HepG2 (cell line): ENCODE measurements around the gene SLAIN2. TPM values are rescaled to one million over a fixed set of nuclear protein-coding genes. Genes with fewer than 3 reads are reported as not detected.

Experiments
- ATAC-seq: fragments of 200-7000 bp; cut with Tn5 transposase; 3 replicates; pipeline ENCODE4 v1.9.1; 2020; ENCODE audit warnings: mild to moderate bottlenecking, moderate library complexity
- BruUV-seq: library from RNA; stranded (reverse); fragments of 400-500 nt; replicated peaks from 2 replicates; lab custom pipeline; 2021; lab: Mats Ljungman, UMichigan
- CTCF ChIA-PET: fragments of 300-600 bp; formaldehyde crosslinking; extraction: SDS; loops from one replicate; lab custom pipeline; 2021; ENCODE audit warnings: low total read pairs, inconsistent platforms, low intra/inter-chr PET ratio; lab: Yijun Ruan, JAX
- POLR2A ChIA-PET: fragments of 350-600 bp; sonication (Branson Sonifier 250); formaldehyde crosslinking; loops from one replicate; lab custom pipeline; 2020; ENCODE audit warnings: antibody characterized with exemption, inconsistent platforms; lab: Yijun Ruan, JAX
- DNase-seq: peaks from one replicate; pipeline ENCODE4 v3.0.0-alpha.2; 2015; ENCODE audit warnings: low spot score
- FAIRE-seq: peaks from 3 replicates; lab custom pipeline; 2011; peaks lifted over from hg19 to GRCh38; lab: Jason Lieb, UNC
- H2AFZ ChIP-seq: one replicate; pipeline ENCODE4 v1.6.1; 2011; ENCODE audit warnings: low read length, inconsistent platforms
- H3K27ac ChIP-seq: fragments of 300-600 bp; 3 replicates; pipeline ENCODE4 v1.8.0; 2011; ENCODE audit warnings: mixed run types, mild to moderate bottlenecking, mixed read lengths, low read length, inconsistent platforms; ENCODE audit not compliant: insufficient read depth; ENCODE audit errors: extremely low read length
- H3K27me3 ChIP-seq, 2 experiments: fragments of 200-600 bp in 1 of 2; 2 replicates in 1 of 2; 3 replicates in 1 of 2; pipeline versions ENCODE4 v1.6.0 to v1.8.0; 2011; ENCODE audit warnings: low read length in 2 of 2, mild to moderate bottlenecking in 2 of 2, moderate library complexity in 2 of 2, inconsistent platforms in 1 of 2; ENCODE audit not compliant: insufficient read depth in 2 of 2, control insufficient read depth in 1 of 2
- H3K36me3 ChIP-seq, 2 experiments: fragments of 200-600 bp in 1 of 2; replicated peaks in 1 of 2; 2 replicates in 1 of 2; 3 replicates in 1 of 2; pipeline versions ENCODE4 v1.5.1 to v1.8.0; 2011; ENCODE audit warnings: low read length in 2 of 2, inconsistent platforms in 1 of 2; ENCODE audit not compliant: insufficient read depth in 2 of 2, control insufficient read depth in 1 of 2
- H3K4me1 ChIP-seq: 2 replicates; pipeline ENCODE4 v1.5.1; 2012; ENCODE audit warnings: low read length, inconsistent platforms; ENCODE audit not compliant: insufficient read depth
- H3K4me2 ChIP-seq: 2 replicates; pipeline ENCODE4 v1.6.0; 2011; ENCODE audit warnings: low read depth, low read length, inconsistent platforms
- H3K4me3 ChIP-seq, 3 experiments: fragments of 200-600 bp in 1 of 3; sonication (generic), shearing (Covaris generic) in 1 of 3; replicated peaks in 1 of 3; 2 replicates each; pipeline ENCODE4 v1.5.1; 2011 to 2016; ENCODE audit warnings: low read length in 3 of 3, inconsistent platforms in 2 of 3, low read depth in 2 of 3, mild to moderate bottlenecking in 2 of 3, control low read depth in 1 of 3, mixed read lengths in 1 of 3; ENCODE audit not compliant: insufficient read depth in 1 of 3
- H3K79me2 ChIP-seq: one replicate; pipeline ENCODE4 v1.6.1; 2011; ENCODE audit warnings: low read length, inconsistent platforms; ENCODE audit not compliant: insufficient read depth
- H3K9ac ChIP-seq: 2 replicates; pipeline ENCODE4 v1.6.0; 2011; ENCODE audit warnings: mild to moderate bottlenecking, low read depth, low read length, inconsistent platforms; ENCODE audit not compliant: insufficient read depth
- H3K9me3 ChIP-seq: 2 replicates; pipeline ENCODE4 v1.5.1; 2012; ENCODE audit warnings: mild to moderate bottlenecking, low read length
- H4K20me1 ChIP-seq: 2 replicates; pipeline ENCODE4 v1.6.0; 2011; ENCODE audit warnings: inconsistent platforms, mild to moderate bottlenecking, low read length, moderate library complexity; ENCODE audit not compliant: insufficient read depth
- GATAD1 ChIP-seq: IDR thresholded peaks from 2 replicates; pipeline ENCODE4 v1.6.1; 2016; ENCODE audit warnings: missing genetic modification reagents, missing compliant biosample characterization
- GMEB1 ChIP-seq: sonication (generic); formaldehyde crosslinking; IDR thresholded peaks from 2 replicates; pipeline ENCODE4 v1.5.1; 2020; ENCODE audit warnings: missing genetic modification reagents, mild to moderate bottlenecking, borderline replicate concordance
- HNF4G ChIP-seq, 2 experiments: sonication (generic) in 1 of 2; formaldehyde crosslinking in 1 of 2; IDR thresholded peaks; 2 replicates each; pipeline versions ENCODE4 v1.4.0 to v1.6.1; 2011 to 2020; ENCODE audit warnings: borderline replicate concordance in 2 of 2, low read depth in 2 of 2, mild to moderate bottlenecking in 2 of 2, low read length in 1 of 2, missing genetic modification reagents in 1 of 2, moderate library complexity in 1 of 2
- IRX3 ChIP-seq: sonication (generic); formaldehyde crosslinking; IDR thresholded peaks from 2 replicates; pipeline ENCODE4 v1.8.1; 2023; ENCODE audit warnings: mild to moderate bottlenecking, low read depth, missing genetic modification reagents, borderline replicate concordance
- ISL2 ChIP-seq: sonication (generic); formaldehyde crosslinking; IDR thresholded peaks from 2 replicates; pipeline ENCODE4 v1.5.0; 2020; ENCODE audit warnings: missing genetic modification reagents
- KDM5B ChIP-seq: sonication (generic); formaldehyde crosslinking; IDR thresholded peaks from 2 replicates; pipeline ENCODE4 v1.4.0; 2020; ENCODE audit warnings: missing genetic modification reagents, mild to moderate bottlenecking, borderline replicate concordance
- KLF11 ChIP-seq: IDR thresholded peaks from 2 replicates; pipeline ENCODE4 v1.6.1; 2016; ENCODE audit warnings: missing compliant biosample characterization
- LRRFIP1 ChIP-seq: sonication (generic); formaldehyde crosslinking; conservative IDR thresholded peaks from 2 replicates; pipeline ENCODE4 v1.4.0; 2020; ENCODE audit warnings: missing genetic modification reagents
- PLRG1 ChIP-seq: fragments of 450-650 bp; conservative IDR thresholded peaks from 2 replicates; pipeline ENCODE4 v1.6.1; 2016
- SMARCC2 ChIP-seq: fragments of 450-650 bp; IDR thresholded peaks from 2 replicates; pipeline ENCODE4 v1.6.1; 2017; ENCODE audit warnings: antibody characterized with exemption, mild to moderate bottlenecking
- SOX5 ChIP-seq: IDR thresholded peaks from 2 replicates; pipeline ENCODE4 v1.6.1; 2016; ENCODE audit warnings: borderline replicate concordance
- TCF7 ChIP-seq: sonication (generic); IDR thresholded peaks from 2 replicates; pipeline ENCODE4 v1.6.1; 2016; ENCODE audit warnings: antibody characterized with exemption, low read depth
- ZNF383 ChIP-seq: sonication (generic); formaldehyde crosslinking; IDR thresholded peaks from 2 replicates; pipeline ENCODE4 v1.4.0; 2020; ENCODE audit warnings: missing genetic modification reagents, mild to moderate bottlenecking, borderline replicate concordance
- ZNF501 ChIP-seq: sonication (generic); formaldehyde crosslinking; IDR thresholded peaks from 2 replicates; pipeline ENCODE4 v1.5.1; 2020; ENCODE audit warnings: mild to moderate bottlenecking, moderate library complexity, missing genetic modification reagents
- ZNF792 ChIP-seq: IDR thresholded peaks from 2 replicates; pipeline ENCODE4 v1.6.1; 2016
- WGBS: methylation state at CpG from one replicate; pipeline ENCODE4 v1.1.6; 2017; ENCODE audit warnings: low lambda C conversion rate; 5-methylcytosine and 5-hydroxymethylcytosine counted together
- in situ Hi-C: cut with HindIII; loops from 2 replicates; pipeline ENCODE4 v1.10.0; 2017; ENCODE audit warnings: low pct_unique_long_range_greater_than_20kb; ENCODE audit not compliant: extremely low pct_ligation_motif_present
- intact Hi-C: fragments of 100-400 bp; cut with micrococcal nuclease; formaldehyde crosslinking; loops from one replicate; pipeline ENCODE4 v1.10.0; 2022; ENCODE audit not compliant: unreplicated experiment
- polyA plus RNA-seq, 8 experiments: library from polyadenylated mRNA; depleted of rRNA in 3 of 8; stranded (reverse) in 7 of 8; unstranded in 1 of 8; fragments of >200 nt; fragmentation: Illumina TruSeq in 4 of 8; extraction: Trizol in 4 of 8; gene quantifications; 2 replicates each; pipeline versions ENCODE4 v1.2.1 to v1.2.3, GENCODE V29; 2011 to 2016; ENCODE audit warnings: low read depth in 4 of 8, missing spikeins in 1 of 8, mixed read lengths in 1 of 8; ENCODE audit not compliant: insufficient read depth in 1 of 8
- total RNA-seq, 5 experiments: library from RNA; depleted of rRNA; stranded (reverse); fragments of >200 nt; fragmentation: Illumina TruSeq; extraction: Trizol; gene quantifications; 2 replicates each; pipeline ENCODE4 v1.2.3, GENCODE V29; 2016; ENCODE audit warnings: low read depth in 1 of 5

SLAIN2 gene
- total and polyA plus RNA-seq, 2 of the 13 experiments (the other 11 are each of a cell fraction or from before 2014, with no cell fraction given), result 20.7 to 22.5 TPM

GRCh38 chr4:48297256-48297846, 44.0 kb upstream of the SLAIN2 start:
- in situ Hi-C loops, result no loop called here
- TF ChIP-seq SMARCC2, result no peak
- TF ChIP-seq ZNF383, result no peak
- TF ChIP-seq ISL2 (CRISPR knock-in tag), result no peak
- no peak for TF ChIP-seq ZNF501 (CRISPR knock-in tag)
- TF ChIP-seq TCF7, result no peak
- no peak for TF ChIP-seq LRRFIP1 (CRISPR knock-in tag)
- TF ChIP-seq GATAD1, result no peak
- no peak for TF ChIP-seq PLRG1
- no peak for TF ChIP-seq KLF11 (CRISPR knock-in tag)
- no peak for TF ChIP-seq KDM5B (CRISPR knock-in tag)
- no peak for TF ChIP-seq HNF4G (IDR thresholded peaks at IDR 0.05; ENCODE audit: borderline replicate concordance, low read depth, low read length)
- no peak for TF ChIP-seq HNF4G (CRISPR knock-in tag; IDR thresholded peaks at IDR 0.05; ENCODE audit: borderline replicate concordance, low read depth)
- no peak for TF ChIP-seq GMEB1 (CRISPR knock-in tag)
- TF ChIP-seq ZNF792 (CRISPR knock-in tag), result no peak
- no peak for TF ChIP-seq IRX3 (CRISPR knock-in tag)
- TF ChIP-seq SOX5 (CRISPR knock-in tag), result no peak
- Histone ChIP-seq H3K9ac (no peak overlapping the region), H3K27ac (no peak overlapping the region), H3K79me2 (no peaks in the 10 kb centered on the region), H3K27me3 (no peaks in the 10 kb centered on the region), H3K4me3 (no peak overlapping the region), H2AFZ (no peak overlapping the region), H3K36me3 (no peaks in the 10 kb centered on the region), H4K20me1 (no peaks in the 10 kb centered on the region), H3K9me3 (no peaks in the 10 kb centered on the region), H3K4me1 (no peaks in the 10 kb centered on the region), H3K4me2 (no peak overlapping the region)
- no peak for DNase-seq
- intact Hi-C loops, result no loop called here
- FAIRE-seq, result no peak
- 82% methylated on average over 2 of the region's 2 CpGs for WGBS
- POLR2A ChIA-PET, result no interaction called here
- CTCF ChIA-PET, result no interaction called here
- BruUV-seq, result no TSS peak
- ATAC-seq, result no peak
